GM12865 (cell line): ENCODE data around the gene GPR68.

Experiments used
- DNase-seq: peaks from one replicate; pipeline ENCODE4 v3.0.0; 2010; ENCODE audit warnings: low read depth
- H3K4me3 ChIP-seq: 2 replicates; pipeline ENCODE4 v1.5.1; 2011; ENCODE audit warnings: mild to moderate bottlenecking, low read depth, low read length, control low read depth
- TF ChIP-seq, protein P1 (sequence below): IDR thresholded peaks from 2 replicates; pipeline ENCODE4 v1.5.1; 2011; ENCODE audit warnings: low read length, control low read depth, low read depth, inconsistent platforms; ENCODE audit not compliant: insufficient read depth; ENCODE audit errors: missing control alignments

GPR68 gene

DNA sequence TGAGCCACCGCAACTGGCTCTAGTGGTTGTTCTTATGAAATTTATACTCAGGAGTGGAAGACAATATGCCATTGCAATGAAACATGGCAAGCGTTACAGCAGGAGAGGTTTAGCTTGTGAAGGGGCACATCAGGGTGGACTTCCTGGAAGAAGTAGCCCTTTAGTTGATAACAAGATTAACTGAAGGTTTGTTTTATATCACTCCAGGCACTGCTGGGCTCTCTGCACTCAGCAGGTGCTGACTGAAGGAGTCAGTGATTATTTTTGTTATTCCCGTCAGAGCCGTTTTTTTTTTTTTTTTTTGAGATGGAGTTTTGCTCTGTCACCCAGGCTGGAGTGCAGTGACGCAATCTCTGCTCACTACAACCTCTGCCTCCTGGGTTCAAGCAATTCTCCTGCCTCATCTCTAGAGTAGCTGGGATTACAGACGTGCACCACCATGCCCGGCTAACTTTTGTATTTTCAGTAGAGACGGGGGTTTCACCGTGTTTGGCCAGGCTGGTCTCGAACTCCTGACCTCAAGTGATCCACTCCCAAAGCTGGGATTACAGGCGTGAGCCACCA, 17.6 kb upstream of the GPR68 start:
- TF ChIP-seq, protein P1, sequence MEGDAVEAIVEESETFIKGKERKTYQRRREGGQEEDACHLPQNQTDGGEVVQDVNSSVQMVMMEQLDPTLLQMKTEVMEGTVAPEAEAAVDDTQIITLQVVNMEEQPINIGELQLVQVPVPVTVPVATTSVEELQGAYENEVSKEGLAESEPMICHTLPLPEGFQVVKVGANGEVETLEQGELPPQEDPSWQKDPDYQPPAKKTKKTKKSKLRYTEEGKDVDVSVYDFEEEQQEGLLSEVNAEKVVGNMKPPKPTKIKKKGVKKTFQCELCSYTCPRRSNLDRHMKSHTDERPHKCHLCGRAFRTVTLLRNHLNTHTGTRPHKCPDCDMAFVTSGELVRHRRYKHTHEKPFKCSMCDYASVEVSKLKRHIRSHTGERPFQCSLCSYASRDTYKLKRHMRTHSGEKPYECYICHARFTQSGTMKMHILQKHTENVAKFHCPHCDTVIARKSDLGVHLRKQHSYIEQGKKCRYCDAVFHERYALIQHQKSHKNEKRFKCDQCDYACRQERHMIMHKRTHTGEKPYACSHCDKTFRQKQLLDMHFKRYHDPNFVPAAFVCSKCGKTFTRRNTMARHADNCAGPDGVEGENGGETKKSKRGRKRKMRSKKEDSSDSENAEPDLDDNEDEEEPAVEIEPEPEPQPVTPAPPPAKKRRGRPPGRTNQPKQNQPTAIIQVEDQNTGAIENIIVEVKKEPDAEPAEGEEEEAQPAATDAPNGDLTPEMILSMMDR, result no peak
- no peak for DNase-seq
- no peak overlapping the region for H3K4me3 ChIP-seq

DNA sequence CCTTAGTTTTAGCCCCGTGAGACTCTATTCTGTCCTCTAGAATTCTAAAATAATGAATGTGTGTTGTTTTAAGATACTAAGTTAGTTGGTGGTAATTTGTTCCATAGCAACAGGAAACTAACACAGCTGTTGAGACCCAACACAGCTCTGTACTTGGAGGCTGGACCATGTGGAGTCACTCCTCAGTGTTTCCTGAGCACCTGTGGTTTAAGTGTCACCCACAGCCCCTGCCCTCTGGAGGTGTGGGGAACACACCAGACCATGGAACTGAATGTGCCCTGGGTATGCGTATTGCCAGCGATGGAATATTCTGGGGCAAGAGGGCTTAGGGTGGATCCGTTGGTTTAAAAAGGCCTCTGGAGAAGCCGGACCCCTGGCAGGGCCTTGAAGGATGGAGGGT, 16.6 kb upstream of the GPR68 start:
- no peak overlapping the region for H3K4me3 ChIP-seq
- no peak for DNase-seq
- TF ChIP-seq, protein P1, result no peak

DNA sequence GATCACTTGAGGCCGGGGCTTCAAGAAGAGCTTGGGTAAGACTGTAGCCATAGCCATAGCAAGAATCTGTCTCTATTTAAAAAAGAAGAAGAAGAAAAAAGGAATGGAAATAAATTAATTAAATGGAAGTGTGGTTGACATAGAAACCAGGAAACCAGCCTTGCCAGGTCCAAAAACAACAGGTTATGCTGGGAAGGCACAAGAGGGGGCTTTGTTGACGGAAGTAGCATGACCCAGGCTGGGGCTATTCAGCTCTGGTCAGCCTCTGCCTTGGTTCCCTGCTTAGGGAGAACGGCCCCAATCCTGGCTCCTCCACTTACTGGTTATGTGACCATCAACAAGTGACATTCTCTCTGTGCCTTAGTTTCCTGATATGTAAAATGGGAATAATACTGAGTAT, 14.4 kb upstream of the GPR68 start:
- DNase-seq, result no peak
- TF ChIP-seq, protein P1, result no peak
- no peak overlapping the region for H3K4me3 ChIP-seq

DNA sequence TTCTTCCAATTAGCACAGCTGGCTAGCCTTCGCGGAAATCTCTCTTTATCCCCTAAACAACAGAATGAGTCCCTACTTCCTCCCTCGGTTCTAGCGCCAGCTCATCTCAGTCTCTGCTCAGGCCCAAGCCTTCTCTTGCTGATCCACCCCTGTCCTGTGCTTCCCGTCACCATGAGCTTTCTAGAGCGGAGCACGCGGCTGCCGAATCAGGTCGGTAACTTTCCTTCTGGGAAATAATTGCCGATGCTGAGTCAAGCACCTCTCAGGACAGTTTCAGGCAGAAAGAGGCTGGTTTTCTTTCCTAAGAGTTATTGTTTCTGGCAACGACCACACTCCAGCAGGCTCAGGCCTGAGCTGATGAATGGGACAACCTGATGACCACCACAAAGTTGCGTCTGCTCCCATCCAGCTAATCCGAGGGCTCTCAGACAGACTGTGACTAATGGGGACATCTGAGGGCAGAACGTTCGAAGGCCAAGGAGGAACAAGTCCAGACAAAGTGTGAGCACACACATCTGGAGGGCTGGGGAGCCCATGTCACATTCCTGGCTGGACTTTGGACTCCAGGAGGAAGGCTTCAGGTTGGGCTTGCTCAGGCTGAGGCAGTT, 13.6 kb upstream of the GPR68 start:
- DNase-seq, result no peak
- TF ChIP-seq, protein P1, result no peak
- no peak overlapping the region for H3K4me3 ChIP-seq

DNA sequence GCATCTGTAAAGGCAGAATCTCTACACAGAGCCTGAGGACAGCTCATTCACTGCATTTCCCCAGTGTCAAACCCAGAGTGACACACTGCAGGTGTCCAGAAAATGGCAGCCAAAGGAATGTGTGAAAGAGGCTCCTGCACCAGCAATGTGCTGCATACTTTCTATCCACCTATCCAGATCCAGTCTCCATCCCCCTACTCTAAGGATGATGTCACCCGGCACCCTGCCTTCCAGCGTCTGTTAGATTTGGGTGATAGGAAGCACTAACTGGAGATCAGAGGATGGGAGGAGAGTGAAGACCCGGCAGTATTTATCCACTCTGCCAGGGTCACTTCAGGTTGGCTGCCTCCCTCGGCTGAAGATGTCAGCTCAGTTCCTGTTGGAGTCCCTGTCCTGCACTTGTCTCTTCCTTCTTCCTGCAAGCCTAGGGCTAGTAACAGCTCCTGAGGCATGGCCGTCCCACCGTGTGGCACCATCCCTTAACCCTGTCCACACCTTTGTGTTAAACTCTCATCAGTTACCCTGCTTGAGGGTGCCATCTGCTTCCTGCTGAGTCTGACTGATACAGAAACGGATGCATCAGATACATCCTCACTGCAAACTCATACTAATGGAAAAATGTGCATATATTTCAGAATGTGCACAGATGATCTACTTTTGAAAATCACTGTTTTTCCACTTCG, 13.0 kb upstream of the GPR68 start:
- TF ChIP-seq, protein P1, result no peak
- no peak for DNase-seq
- no peak overlapping the region for H3K4me3 ChIP-seq

DNA sequence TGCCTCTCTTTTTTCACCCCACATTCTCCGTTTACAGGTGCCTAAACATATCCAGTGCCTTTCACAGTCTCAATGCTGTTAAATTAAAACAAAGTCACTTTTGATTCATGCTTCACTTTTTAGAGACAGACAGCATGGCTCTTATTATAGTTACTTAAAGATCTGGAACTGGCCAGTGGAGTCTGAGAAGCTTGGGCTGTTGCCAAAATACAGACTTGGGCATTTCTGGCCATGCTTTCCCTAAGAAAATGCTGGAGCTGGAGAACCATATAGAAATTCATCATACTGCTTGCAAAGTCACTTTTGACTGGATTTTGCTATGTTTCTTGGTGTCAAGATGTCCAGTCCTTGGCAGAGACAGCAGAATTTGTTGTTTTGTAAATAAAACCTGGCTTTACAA, 12.2 kb upstream of the GPR68 start:
- no peak overlapping the region for H3K4me3 ChIP-seq
- no peak for DNase-seq
- TF ChIP-seq, protein P1, result no peak
